Erythroblast (primary cell): ENCODE measurements around the gene CD302.

Experiments
- GATA1 ChIP-seq: IDR thresholded peaks from 2 replicates; pipeline ENCODE4 v1.6.1; 2011; ENCODE audit warnings: low read depth, mild to moderate bottlenecking, control low read depth, low read length, moderate library complexity
- POLR2A ChIP-seq: IDR thresholded peaks from 2 replicates; pipeline ENCODE4 v1.6.1; 2011; ENCODE audit warnings: mild to moderate bottlenecking, low read length

- TF ChIP-seq POLR2A (no peak), GATA1 (no peak)
Observed at GRCh38 chr2:159840616-159841015, 42.6 kb upstream of the CD302 start.
